Measurements from ENCODE around the gene RHCG. TPM values are rescaled to one million over a fixed set of nuclear protein-coding genes. Genes with fewer than 3 reads are reported as not detected.

The RHCG gene
- total RNA-seq (under 1 TPM in 2 of 4 donors, not detected in 2; 0.30 to 0.32 TPM), polyA plus RNA-seq (under 1 TPM in 2 of 3 donors, not detected in 1; 0.55 to 0.66 TPM)
- long read RNA-seq, donor 1: 0 reads
- long read RNA-seq, donor 2: 0 reads

DNA sequence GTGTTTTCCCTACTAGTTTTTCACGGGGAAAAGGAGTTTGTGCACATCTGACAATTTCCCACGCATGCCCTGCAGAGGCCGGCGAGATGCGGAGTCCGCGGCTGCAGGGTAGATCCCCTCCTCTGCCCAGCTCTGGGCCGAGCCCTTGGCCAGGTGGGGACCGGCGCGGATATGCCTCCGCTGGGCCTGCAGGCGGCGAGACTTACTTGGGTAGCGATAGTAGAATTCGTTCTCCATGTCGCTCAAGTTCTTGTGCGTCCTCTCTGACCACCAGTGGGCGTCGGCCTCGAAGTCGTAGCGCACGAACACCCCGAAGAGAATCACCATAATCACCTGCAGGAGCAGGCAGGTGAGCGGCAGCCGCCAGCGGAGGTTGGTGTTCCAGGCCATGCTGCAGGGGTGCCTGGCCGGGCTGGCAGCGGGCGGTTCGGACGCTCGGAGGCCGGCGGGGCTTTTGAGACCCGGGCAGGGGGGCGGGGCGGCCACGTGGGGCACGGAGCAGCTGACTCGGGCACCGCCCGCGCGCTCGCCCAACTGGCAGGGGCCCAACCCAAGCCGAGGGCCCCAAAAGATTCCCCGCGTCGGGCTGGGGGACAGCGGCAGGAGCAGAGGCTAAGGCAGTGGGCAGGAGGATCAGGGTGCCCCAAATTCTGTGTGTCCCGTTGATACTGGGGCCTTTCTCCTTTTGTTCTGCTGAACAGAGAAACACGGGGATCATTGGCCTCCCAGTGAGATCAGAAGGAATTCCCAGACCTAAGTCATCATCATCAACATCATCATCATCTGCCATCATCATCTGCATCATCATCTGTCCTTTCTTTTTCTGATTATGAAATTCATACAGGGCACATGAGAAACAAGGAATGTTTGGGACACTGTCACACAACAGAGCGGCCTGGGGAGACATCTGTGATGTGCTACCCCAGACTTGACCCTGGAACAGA, at the start of gene RHCG:
Gene RHCG (minus strand): TSS at position 429 of the 944 bp plus-strand sequence. CDS start 39 bp downstream, at position 390.
- TF ChIP-seq, protein P1, sequence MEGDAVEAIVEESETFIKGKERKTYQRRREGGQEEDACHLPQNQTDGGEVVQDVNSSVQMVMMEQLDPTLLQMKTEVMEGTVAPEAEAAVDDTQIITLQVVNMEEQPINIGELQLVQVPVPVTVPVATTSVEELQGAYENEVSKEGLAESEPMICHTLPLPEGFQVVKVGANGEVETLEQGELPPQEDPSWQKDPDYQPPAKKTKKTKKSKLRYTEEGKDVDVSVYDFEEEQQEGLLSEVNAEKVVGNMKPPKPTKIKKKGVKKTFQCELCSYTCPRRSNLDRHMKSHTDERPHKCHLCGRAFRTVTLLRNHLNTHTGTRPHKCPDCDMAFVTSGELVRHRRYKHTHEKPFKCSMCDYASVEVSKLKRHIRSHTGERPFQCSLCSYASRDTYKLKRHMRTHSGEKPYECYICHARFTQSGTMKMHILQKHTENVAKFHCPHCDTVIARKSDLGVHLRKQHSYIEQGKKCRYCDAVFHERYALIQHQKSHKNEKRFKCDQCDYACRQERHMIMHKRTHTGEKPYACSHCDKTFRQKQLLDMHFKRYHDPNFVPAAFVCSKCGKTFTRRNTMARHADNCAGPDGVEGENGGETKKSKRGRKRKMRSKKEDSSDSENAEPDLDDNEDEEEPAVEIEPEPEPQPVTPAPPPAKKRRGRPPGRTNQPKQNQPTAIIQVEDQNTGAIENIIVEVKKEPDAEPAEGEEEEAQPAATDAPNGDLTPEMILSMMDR (IDR thresholded peaks at IDR 0.05): no peak
- no peak for DNase-seq
- Histone ChIP-seq H3K36me3 (ENCODE audit: insufficient read depth in 1 of 2, low read depth in 1 of 2) (no peaks in the 10 kb centered on the region), H3K4me1 (no peaks in the 10 kb centered on the region), H3K9me3 (no peaks in the 10 kb centered on the region), H3K27me3 (ENCODE audit: insufficient read depth in 3 of 3, low read length in 2 of 3) (peaks cover 4 to 86% (median 21%) of the 10 kb centered on the region in 3 donors), H3K4me3 (peak within 1 kb of the TSS; percentile 44), H3K27ac (no peak within 1 kb of the TSS)
- WGBS, 3 donors: 3 to 4% (median 3%) methylated on average over 39 to 55 of the region's 55 CpGs
- intact Hi-C loops (cut with DNase I): no loop called here
- ATAC-seq: peak in 1 of 4 donors; percentile 23

DNA sequence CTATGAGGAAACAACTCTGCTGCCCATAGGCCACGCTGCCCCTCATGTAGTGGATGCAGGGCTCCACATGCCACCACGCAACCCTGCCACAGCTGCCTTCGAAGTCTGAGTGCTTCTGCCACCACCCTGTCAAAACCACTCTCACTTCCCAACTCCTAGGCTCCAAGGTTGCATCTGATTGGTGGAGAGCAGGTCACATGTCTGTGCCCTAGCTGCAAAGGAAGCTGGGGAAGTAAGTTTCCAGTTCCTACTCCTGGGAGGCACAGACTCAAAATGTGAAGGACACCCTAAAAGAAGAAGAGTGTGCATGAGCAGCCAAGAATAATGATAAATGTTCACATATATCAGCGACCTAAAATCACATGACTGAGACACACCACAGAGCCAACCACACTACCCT, 47.0 kb upstream of the RHCG start:
- intact Hi-C loops (cut with DNase I): no loop called here
- H3K27me3 ChIP-seq (ENCODE audit: insufficient read depth in 3 of 3, low read length in 2 of 3): peaks cover 0 to 4% (median 3%) of the 10 kb centered on the region in 3 donors
- H3K4me3 ChIP-seq: no peak overlapping the region
- WGBS, 3 donors: 74 to 76% (median 76%) methylated on average over 4 of the region's 4 CpGs
- H3K4me1 ChIP-seq: no peaks in the 10 kb centered on the region
- no peaks in the 10 kb centered on the region for H3K9me3 ChIP-seq
- H3K36me3 ChIP-seq (ENCODE audit: insufficient read depth in 1 of 2, low read depth in 1 of 2): no peaks in the 10 kb centered on the region
- ATAC-seq (no peak), DNase-seq (no peak)
- no peak overlapping the region for H3K27ac ChIP-seq
- TF ChIP-seq, protein P1 (IDR thresholded peaks at IDR 0.05): no peak

DNA sequence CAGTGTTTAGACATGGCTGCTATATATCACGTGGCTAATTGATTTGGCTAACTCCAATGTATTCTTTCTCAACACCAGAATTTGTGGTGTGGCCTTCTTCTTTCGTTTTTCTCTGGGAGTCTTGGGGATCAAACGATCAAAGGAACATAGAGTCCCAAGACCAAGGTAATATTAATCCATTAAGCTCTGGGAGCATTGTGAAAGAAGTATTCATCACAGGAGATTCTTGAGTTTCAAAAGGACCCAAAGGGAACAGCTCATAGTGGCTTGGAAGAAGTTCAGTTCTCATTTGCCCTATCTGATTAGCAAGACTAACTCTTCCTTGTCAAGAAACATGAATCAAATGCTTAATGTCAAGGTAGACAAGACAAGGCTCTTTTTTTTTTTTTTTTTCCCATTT, 46.0 kb upstream of the RHCG start:
- Histone ChIP-seq H3K27ac (no peak overlapping the region), H3K36me3 (ENCODE audit: insufficient read depth in 1 of 2, low read depth in 1 of 2) (no peaks in the 10 kb centered on the region), H3K4me3 (no peak overlapping the region), H3K27me3 (ENCODE audit: insufficient read depth in 3 of 3, low read length in 2 of 3) (peaks cover 0 to 4% (median 3%) of the 10 kb centered on the region in 3 donors), H3K4me1 (no peaks in the 10 kb centered on the region), H3K9me3 (peaks cover 10% of the 10 kb centered on the region)
- TF ChIP-seq, protein P1 (IDR thresholded peaks at IDR 0.05): no peak
- ATAC-seq (no peak), DNase-seq (no peak)
- 59 to 68% (median 61%) methylated on average over 3 of the region's 3 CpGs for WGBS, 3 donors
- intact Hi-C loops (cut with DNase I): no loop called here

DNA sequence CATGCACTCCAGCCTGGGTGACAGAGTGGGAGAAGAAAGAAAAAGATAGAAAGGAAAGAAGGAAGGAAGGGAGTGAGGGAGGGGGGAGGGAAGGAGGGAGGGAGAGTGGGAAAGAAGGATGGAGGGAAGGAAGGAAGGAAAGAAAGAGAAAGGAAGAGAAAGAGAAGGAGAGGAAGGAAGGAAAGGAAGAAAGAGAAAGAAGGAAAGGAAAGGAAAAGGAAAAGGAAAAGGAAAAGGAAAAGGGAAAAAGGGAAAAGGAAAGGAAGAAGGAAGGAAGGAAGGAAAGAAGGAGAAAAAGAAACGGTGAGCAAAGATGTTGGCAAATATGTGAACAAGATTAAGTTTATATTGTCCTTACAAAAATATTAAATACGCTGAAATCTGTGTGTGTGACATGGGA, 42.6 kb upstream of the RHCG start:
- intact Hi-C loops (cut with DNase I): no loop called here
- 67 to 81% (median 72%) methylated on average over 2 of the region's 2 CpGs for WGBS, 3 donors
- ATAC-seq (no peak), DNase-seq (no peak)
- H3K9me3 ChIP-seq: peaks cover 11% of the 10 kb centered on the region
- H3K4me3 ChIP-seq: no peak overlapping the region
- H3K4me1 ChIP-seq: no peaks in the 10 kb centered on the region
- peaks cover 0 to 4% (median 3%) of the 10 kb centered on the region in 3 donors for H3K27me3 ChIP-seq (ENCODE audit: insufficient read depth in 3 of 3, low read length in 2 of 3)
- H3K27ac ChIP-seq: no peak overlapping the region
- H3K36me3 ChIP-seq (ENCODE audit: insufficient read depth in 1 of 2, low read depth in 1 of 2): no peaks in the 10 kb centered on the region
- TF ChIP-seq, protein P1 (IDR thresholded peaks at IDR 0.05): no peak

All from psoas muscle (tissue), 8 donors.